ENCODE data around the gene CDC42. TPM values are rescaled to one million over a fixed set of nuclear protein-coding genes. Genes with fewer than 3 reads are reported as not detected.

Gene CDC42
- total and polyA plus RNA-seq, 9 of the 15 experiments (the other 6 are each of a cell fraction or from before 2014, with no cell fraction given), result 186 to 398 (median 325) TPM

DNA sequence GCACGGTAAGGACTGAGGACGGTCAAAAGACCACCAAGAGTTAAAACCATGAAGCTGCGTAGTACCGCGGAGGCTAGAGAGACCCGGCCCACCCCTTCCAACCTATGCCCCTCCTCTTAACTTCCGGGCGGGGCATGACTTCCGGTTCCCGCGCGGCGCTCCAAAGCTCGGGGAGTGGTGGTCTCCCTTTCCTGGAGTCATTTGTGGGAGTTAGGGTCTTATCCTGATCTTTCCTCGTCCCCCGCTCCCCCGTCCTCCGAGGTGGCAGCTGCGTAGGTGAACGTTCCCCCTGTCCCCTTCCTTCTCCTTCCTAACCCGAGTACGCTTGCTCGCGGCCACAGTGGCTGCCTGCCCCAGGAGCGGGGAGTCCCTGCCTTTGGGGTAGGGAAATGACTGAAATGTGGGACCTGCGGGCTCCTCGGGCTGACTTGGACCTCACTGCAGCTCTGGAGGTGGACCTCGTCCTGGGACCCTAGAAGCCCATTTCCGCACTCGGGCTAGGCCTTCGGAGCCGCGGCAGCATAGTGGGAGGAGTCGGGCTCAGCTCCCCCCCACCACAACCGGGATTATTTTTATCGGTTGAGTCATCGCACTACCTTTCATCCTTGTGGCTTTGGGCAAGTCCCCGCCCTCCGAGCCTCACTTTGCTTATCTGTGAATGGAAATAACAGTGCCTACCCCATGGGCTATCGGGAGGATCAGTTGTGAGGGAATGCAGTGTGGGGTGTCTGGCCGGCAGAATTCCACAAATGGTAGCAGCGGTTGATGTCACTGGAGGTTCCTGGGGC, 26.9 kb upstream of the CDC42 start (continued):
- TF ChIP-seq PYGO2 (tag; IDR thresholded peaks at IDR 0.05) (0 out of 2 replicates have a peak, but pooled peaks have one; percentile 43), NFIX (CRISPR knock-in tag; IDR thresholded peaks at IDR 0.05; ENCODE audit: low read depth) (no peak; the same call in 1 of the 2 replicates), KDM4B (IDR thresholded peaks at IDR 0.05; ENCODE audit: borderline replicate concordance in 2 of 2, low read depth in 1 of 2) (peak in 1 of 2 experiments; percentile 92; a peak in 1 of 4 replicates), TRIM28 (IDR thresholded peaks at IDR 0.05) (no peak), MCM7 (IDR thresholded peaks at IDR 0.05) (no peak), MEF2D (tag; conservative IDR thresholded peaks at IDR 0.05; ENCODE audit: low read depth) (peak; percentile 49), TAF9B (IDR thresholded peaks at IDR 0.05; ENCODE audit: partially characterized antibody) (peak; percentile 93), RNF2 (IDR thresholded peaks at IDR 0.05) (peak; percentile 73; the same call in 1 of the 2 replicates), KDM5B (IDR thresholded peaks at IDR 0.05; ENCODE audit: insufficient replicate concordance, low read depth, low read length) (peak; percentile 99), NR2C2 (CRISPR knock-in tag; IDR thresholded peaks at IDR 0.05) (peak; percentile 83), NR2C2 (tag; IDR thresholded peaks at IDR 0.05) (peak; percentile 95), KAT2B (IDR thresholded peaks at IDR 0.05; ENCODE audit: low read depth, low read length) (peak; percentile 27), TAF7 (tag; IDR thresholded peaks at IDR 0.05) (peak; percentile 93), CSDE1 (IDR thresholded peaks at IDR 0.05) (peak in 1 of 2 experiments; percentile 66; a peak in 1 of 4 replicates), ZZZ3 (IDR thresholded peaks at IDR 0.05) (no peak), SIN3A (IDR thresholded peaks at IDR 0.05; ENCODE audit: borderline replicate concordance in 2 of 2, control insufficient read depth in 1 of 2, low read depth in 2 of 2, low read length in 2 of 2) (peak in 1 of 2 experiments; percentile 40; a peak in 1 of 4 replicates)
- TF ChIP-seq, protein P1, sequence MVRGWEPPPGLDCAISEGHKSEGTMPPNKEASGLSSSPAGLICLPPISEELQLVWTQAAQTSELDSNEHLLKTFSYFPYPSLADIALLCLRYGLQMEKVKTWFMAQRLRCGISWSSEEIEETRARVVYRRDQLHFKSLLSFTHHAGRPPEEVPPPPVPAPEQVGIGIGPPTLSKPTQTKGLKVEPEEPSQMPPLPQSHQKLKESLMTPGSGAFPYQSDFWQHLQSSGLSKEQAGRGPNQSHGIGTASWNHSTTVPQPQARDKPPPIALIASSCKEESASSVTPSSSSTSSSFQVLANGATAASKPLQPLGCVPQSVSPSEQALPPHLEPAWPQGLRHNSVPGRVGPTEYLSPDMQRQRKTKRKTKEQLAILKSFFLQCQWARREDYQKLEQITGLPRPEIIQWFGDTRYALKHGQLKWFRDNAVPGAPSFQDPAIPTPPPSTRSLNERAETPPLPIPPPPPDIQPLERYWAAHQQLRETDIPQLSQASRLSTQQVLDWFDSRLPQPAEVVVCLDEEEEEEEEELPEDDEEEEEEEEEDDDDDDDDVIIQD (CRISPR knock-in tag; IDR thresholded peaks at IDR 0.05), result no peak
- TF ChIP-seq, protein P2, sequence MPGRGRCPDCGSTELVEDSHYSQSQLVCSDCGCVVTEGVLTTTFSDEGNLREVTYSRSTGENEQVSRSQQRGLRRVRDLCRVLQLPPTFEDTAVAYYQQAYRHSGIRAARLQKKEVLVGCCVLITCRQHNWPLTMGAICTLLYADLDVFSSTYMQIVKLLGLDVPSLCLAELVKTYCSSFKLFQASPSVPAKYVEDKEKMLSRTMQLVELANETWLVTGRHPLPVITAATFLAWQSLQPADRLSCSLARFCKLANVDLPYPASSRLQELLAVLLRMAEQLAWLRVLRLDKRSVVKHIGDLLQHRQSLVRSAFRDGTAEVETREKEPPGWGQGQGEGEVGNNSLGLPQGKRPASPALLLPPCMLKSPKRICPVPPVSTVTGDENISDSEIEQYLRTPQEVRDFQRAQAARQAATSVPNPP (IDR thresholded peaks at IDR 0.05; ENCODE audit: borderline replicate concordance, insufficient read depth, insufficient read length), result no peak
- TF ChIP-seq, protein P3, sequence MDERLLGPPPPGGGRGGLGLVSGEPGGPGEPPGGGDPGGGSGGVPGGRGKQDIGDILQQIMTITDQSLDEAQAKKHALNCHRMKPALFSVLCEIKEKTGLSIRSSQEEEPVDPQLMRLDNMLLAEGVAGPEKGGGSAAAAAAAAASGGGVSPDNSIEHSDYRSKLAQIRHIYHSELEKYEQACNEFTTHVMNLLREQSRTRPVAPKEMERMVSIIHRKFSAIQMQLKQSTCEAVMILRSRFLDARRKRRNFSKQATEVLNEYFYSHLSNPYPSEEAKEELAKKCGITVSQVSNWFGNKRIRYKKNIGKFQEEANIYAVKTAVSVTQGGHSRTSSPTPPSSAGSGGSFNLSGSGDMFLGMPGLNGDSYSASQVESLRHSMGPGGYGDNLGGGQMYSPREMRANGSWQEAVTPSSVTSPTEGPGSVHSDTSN (CRISPR knock-in tag; IDR thresholded peaks at IDR 0.05; ENCODE audit: low read depth), result no peak
- TF ChIP-seq, protein P3 (tag; conservative IDR thresholded peaks at IDR 0.05; ENCODE audit: low read depth), result no peak
- TF ChIP-seq, protein P4, sequence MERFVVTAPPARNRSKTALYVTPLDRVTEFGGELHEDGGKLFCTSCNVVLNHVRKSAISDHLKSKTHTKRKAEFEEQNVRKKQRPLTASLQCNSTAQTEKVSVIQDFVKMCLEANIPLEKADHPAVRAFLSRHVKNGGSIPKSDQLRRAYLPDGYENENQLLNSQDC (CRISPR knock-in tag; IDR thresholded peaks at IDR 0.05), result 0 out of 2 replicates have a peak, but pooled peaks have one; percentile 60
